Measurements from ENCODE around the gene HEMK1.

GRCh38 chr3:50557106-50557505 is 12.2 kb upstream of the HEMK1 start:
- TF ChIP-seq CTCF (IDR thresholded peaks at IDR 0.05) (no peak), EZH2 (IDR thresholded peaks at IDR 0.05; ENCODE audit: borderline replicate concordance, insufficient read depth, low read depth, low read length, poor library complexity, severe bottlenecking) (no peak)

Data from B cell (primary cell).